T-cell (primary cell): ENCODE results near the gene DIP2C. TPM values are rescaled to one million over a fixed set of nuclear protein-coding genes. Genes with fewer than 3 reads are reported as not detected.
"Not testable (repeated sequence)": the region's sequence is repeated elsewhere in the genome, so short reads cannot be mapped to it uniquely, and the experiment has no call there.

Source experiments
- ATAC-seq, 4 experiments: fragments of 200-7000 bp in 3 of 4; fragments of 150-1000 bp in 1 of 4; cut with Tn5 transposase; replicated peaks in 1 of 4; 1 replicate in 3 of 4; 2 replicates in 1 of 4; pipeline ENCODE4 v1.10.0; 2021; ENCODE audit warnings: moderate library complexity in 3 of 4, mild to moderate bottlenecking in 2 of 4, moderate number of reproducible peaks in 1 of 4
- CTCF ChIA-PET, 2 donors: fragments of 300-600 bp; sonication (Branson Sonifier 250); formaldehyde crosslinking; loops; one replicate each; lab custom pipeline; 2022; ENCODE audit warnings: antibody characterized with exemption in 2 of 2; lab: Charles Lee
- POLR2A ChIA-PET, 2 donors: fragments of 300-600 bp; sonication (Branson Sonifier 250); formaldehyde crosslinking; loops; one replicate each; lab custom pipeline; 2022; ENCODE audit warnings: antibody characterized with exemption in 2 of 2; lab: Charles Lee
- DNase-seq, 35 experiments: peaks; one replicate each; pipeline versions ENCODE4 v3.0.0 to v3.0.0-alpha.2; 2013 to 2023
- H3K27ac ChIP-seq: one replicate; pipeline ENCODE4 v1.5.1; 2013; ENCODE audit warnings: low read length
- H3K27me3 ChIP-seq, 2 experiments: replicated peaks in 1 of 2; 1 replicate in 1 of 2; 2 replicates in 1 of 2; pipeline versions ENCODE4 v1.6.1 to v1.7.0; 2013; ENCODE audit warnings: low read length in 1 of 2, mixed read lengths in 1 of 2; ENCODE audit not compliant: control insufficient read depth in 2 of 2, insufficient read depth in 2 of 2; ENCODE audit errors: extremely low read depth in 1 of 2
- H3K36me3 ChIP-seq, 2 donors: 1 replicate in 1 of 2; 2 replicates in 1 of 2; pipeline versions ENCODE4 v1.6.1 to v1.7.0; 2013; ENCODE audit warnings: low read length in 1 of 2; ENCODE audit not compliant: control insufficient read depth in 2 of 2, insufficient read depth in 1 of 2; ENCODE audit errors: extremely low read depth in 1 of 2
- H3K4me1 ChIP-seq, 2 experiments: 1 replicate in 1 of 2; 2 replicates in 1 of 2; pipeline versions ENCODE4 v1.6.1 to v1.7.0; 2013; ENCODE audit warnings: low read length in 2 of 2, mixed read lengths in 1 of 2; ENCODE audit not compliant: insufficient read depth in 2 of 2, control insufficient read depth in 1 of 2; ENCODE audit errors: extremely low read depth in 1 of 2
- H3K4me3 ChIP-seq, 2 donors: 1 replicate in 1 of 2; 2 replicates in 1 of 2; pipeline versions ENCODE4 v1.5.1 to v1.7.0; 2013; ENCODE audit warnings: mild to moderate bottlenecking in 2 of 2, low read length in 1 of 2, moderate library complexity in 1 of 2; ENCODE audit not compliant: control insufficient read depth in 1 of 2; ENCODE audit errors: extremely low read depth in 1 of 2
- H3K9me3 ChIP-seq: 2 replicates; pipeline ENCODE4 v1.7.0; 2013
- H3K27ac Mint-ChIP-seq, 2 donors: one replicate each; pipeline ENCODE4 v1.8.0; 2020 to 2021; ENCODE audit warnings: mild to moderate bottlenecking in 2 of 2, mixed read lengths in 2 of 2
- H3K27me3 Mint-ChIP-seq, 2 donors: one replicate each; pipeline ENCODE4 v1.8.0; 2021 to 2022; ENCODE audit warnings: mixed read lengths in 2 of 2
- H3K36me3 Mint-ChIP-seq: one replicate; pipeline ENCODE4 v1.8.0; 2021; ENCODE audit warnings: mixed read lengths
- H3K4me1 Mint-ChIP-seq, 3 donors: one replicate each; pipeline ENCODE4 v1.8.0; 2020 to 2022; ENCODE audit warnings: mixed read lengths in 3 of 3, mild to moderate bottlenecking in 1 of 3
- H3K4me3 Mint-ChIP-seq, 3 donors: one replicate each; pipeline ENCODE4 v1.8.0; 2020 to 2022; ENCODE audit warnings: mild to moderate bottlenecking in 3 of 3, mixed read lengths in 3 of 3, moderate library complexity in 3 of 3
- H3K9me3 Mint-ChIP-seq, 3 donors: one replicate each; pipeline ENCODE4 v1.8.0; 2020 to 2022; ENCODE audit warnings: mixed read lengths in 3 of 3
- WGBS: methylation state at CpG from one replicate; pipeline ENCODE4 v1.1.5; 2013; ENCODE audit warnings: missing lambda C conversion rate; ENCODE audit not compliant: insufficient coverage; 5-methylcytosine and 5-hydroxymethylcytosine counted together
- total RNA-seq, 35 experiments: library from RNA in 6 of 35; stranded (reverse) in 6 of 35; fragments of 120-200 nt in 1 of 35; gene quantifications; one replicate each; pipeline versions ENCODE4 v1.2.1 to v1.2.4 and lab custom pipeline; 2013 to 2026

DIP2C gene
- total RNA-seq, 5 donors from 2014 or later (not counting 1 experiment from before 2014, with no cell fraction given) = 2.7 to 7.4 (median 4.5) TPM

- CTCF ChIA-PET, H3K9me3 ChIP-seq, ATAC-seq, POLR2A ChIA-PET, H3K27ac ChIP-seq, H3K36me3 ChIP-seq, H3K4me3 Mint-ChIP-seq, H3K4me3 ChIP-seq, H3K27ac Mint-ChIP-seq, DNase-seq, H3K27me3 Mint-ChIP-seq, H3K27me3 ChIP-seq, H3K9me3 Mint-ChIP-seq: not testable (repeated sequence)
- no CpG with 5 or more reads among the region's 43 CpGs for WGBS
- H3K36me3 Mint-ChIP-seq = peaks cover 17% of the 10 kb centered on the region
- peaks cover 0 to 15% of the 10 kb centered on the region in 2 experiments for H3K4me1 ChIP-seq
- H3K4me1 Mint-ChIP-seq = peaks cover 10 to 19% (median 11%) of the 10 kb centered on the region in 3 donors
These were observed 366.4 kb downstream of the DIP2C start for GRCh38 chr10:323046-323445.

- peaks cover 2 to 15% of the 10 kb centered on the region in 2 experiments for H3K4me1 ChIP-seq
- H3K27me3 Mint-ChIP-seq = no peaks in the 10 kb centered on the region
- H3K27me3 ChIP-seq = no peaks in the 10 kb centered on the region
- peaks cover 21 to 33% (median 24%) of the 10 kb centered on the region in 3 donors for H3K4me1 Mint-ChIP-seq
- no peak overlapping the region for H3K4me3 ChIP-seq
- ChIA-PET POLR2A (no interaction called here), CTCF (no interaction called here)
- H3K4me3 Mint-ChIP-seq = no peak overlapping the region
- H3K36me3 ChIP-seq = no peaks in the 10 kb centered on the region
- ATAC-seq (no peak), DNase-seq (no peak)
- peaks cover 16% of the 10 kb centered on the region for H3K36me3 Mint-ChIP-seq
- H3K27ac ChIP-seq = no peak overlapping the region
- no peaks in the 10 kb centered on the region for H3K9me3 Mint-ChIP-seq
- H3K9me3 ChIP-seq = no peaks in the 10 kb centered on the region
- 100% methylated on average over 10 of the region's 10 CpGs for WGBS
- H3K27ac Mint-ChIP-seq = no peak overlapping the region
These were observed 368.7 kb downstream of the DIP2C start for GRCh38 chr10:320771-321170.

GRCh38 chr10:317926-318325 is 371.5 kb downstream of the DIP2C start:
- DNase-seq = no peak
- Mint-ChIP-seq H3K4me1 (peaks cover 27 to 37% (median 29%) of the 10 kb centered on the region in 3 donors), H3K27me3 (no peaks in the 10 kb centered on the region), H3K4me3 (no peak overlapping the region), H3K36me3 (peaks cover 11% of the 10 kb centered on the region), H3K9me3 (no peaks in the 10 kb centered on the region), H3K27ac (peak overlapping the region in 1 of 2 donors; percentile 50)
- ChIA-PET CTCF (no interaction called here), POLR2A (no interaction called here)
- H3K4me3 ChIP-seq = no peak overlapping the region
- H3K9me3 ChIP-seq = no peaks in the 10 kb centered on the region
- H3K4me1 ChIP-seq = peaks cover 8 to 9% of the 10 kb centered on the region in 2 experiments
- 91% methylated on average over 5 of the region's 12 CpGs for WGBS
- no peaks in the 10 kb centered on the region for H3K36me3 ChIP-seq
- no peak for ATAC-seq
- no peak overlapping the region for H3K27ac ChIP-seq
- H3K27me3 ChIP-seq = no peaks in the 10 kb centered on the region

- no peak overlapping the region for H3K27ac ChIP-seq
- Mint-ChIP-seq H3K36me3 (peaks cover 11% of the 10 kb centered on the region), H3K9me3 (no peaks in the 10 kb centered on the region), H3K4me3 (no peak overlapping the region), H3K27ac (peak overlapping the region; percentile 50 to 65), H3K4me1 (peaks cover 27 to 37% (median 29%) of the 10 kb centered on the region in 3 donors), H3K27me3 (no peaks in the 10 kb centered on the region)
- peaks cover 8 to 9% of the 10 kb centered on the region in 2 experiments for H3K4me1 ChIP-seq
- H3K4me3 ChIP-seq = no peak overlapping the region
- H3K36me3 ChIP-seq = no peaks in the 10 kb centered on the region
- no peaks in the 10 kb centered on the region for H3K27me3 ChIP-seq
- DNase-seq = peak in 26 of 35 experiments; percentile 9 to 72 (median 28)
- 55% methylated on average over 10 of the region's 11 CpGs for WGBS
- ChIA-PET CTCF (no interaction called here), POLR2A (no interaction called here)
- ATAC-seq = peak; percentile 57 to 99 (median 84)
- no peaks in the 10 kb centered on the region for H3K9me3 ChIP-seq
These were observed 372.1 kb downstream of the DIP2C start for GRCh38 chr10:317271-317769.

GRCh38 chr10:316390-316789 is 373.1 kb downstream of the DIP2C start:
- Mint-ChIP-seq H3K27ac (no peak overlapping the region), H3K4me1 (peaks cover 27 to 39% (median 29%) of the 10 kb centered on the region in 3 donors), H3K4me3 (no peak overlapping the region), H3K36me3 (peaks cover 14% of the 10 kb centered on the region), H3K27me3 (no peaks in the 10 kb centered on the region), H3K9me3 (no peaks in the 10 kb centered on the region)
- Histone ChIP-seq H3K36me3 (no peaks in the 10 kb centered on the region), H3K27me3 (no peaks in the 10 kb centered on the region), H3K27ac (no peak overlapping the region), H3K4me3 (no peak overlapping the region), H3K4me1 (peaks cover 8 to 9% of the 10 kb centered on the region in 2 experiments), H3K9me3 (no peaks in the 10 kb centered on the region)
- no peak for DNase-seq
- ChIA-PET POLR2A (no interaction called here), CTCF (interaction anchor here in 1 of 2 donors (0.6 kb wide), 1 partner anchor 197 kb away, joined by 5 read pairs; no protein-coding TSS in a partner anchor)
- no CpG with 5 or more reads among the region's 6 CpGs for WGBS
- ATAC-seq = no peak

- POLR2A ChIA-PET = no interaction called here
- H3K27me3 Mint-ChIP-seq = no peaks in the 10 kb centered on the region
- ATAC-seq (peak in 1 of 4 experiments; percentile 67), DNase-seq (no peak)
- H3K27ac ChIP-seq = peak overlapping the region; percentile 50
- H3K36me3 Mint-ChIP-seq = peaks cover 15% of the 10 kb centered on the region
- no peaks in the 10 kb centered on the region for H3K9me3 ChIP-seq
- H3K4me1 ChIP-seq = peaks cover 8 to 9% of the 10 kb centered on the region in 2 experiments
- H3K27me3 ChIP-seq = peaks cover 0 to 2% of the 10 kb centered on the region in 2 experiments
- no peak overlapping the region for H3K4me3 ChIP-seq
- H3K4me1 Mint-ChIP-seq = peaks cover 27 to 43% (median 29%) of the 10 kb centered on the region in 3 donors
- no peaks in the 10 kb centered on the region for H3K9me3 Mint-ChIP-seq
- H3K4me3 Mint-ChIP-seq = no peak overlapping the region
- H3K36me3 ChIP-seq = no peaks in the 10 kb centered on the region
- WGBS = 33% methylated on average over 1 of the region's 4 CpGs
- CTCF ChIA-PET = no interaction called here
- H3K27ac Mint-ChIP-seq = peak overlapping the region; percentile 75 to 88
These were observed 374.6 kb downstream of the DIP2C start for GRCh38 chr10:314871-315270.
